HepG2 (cell line): ENCODE data around the gene FAM83D. TPM values are rescaled to one million over a fixed set of nuclear protein-coding genes. Genes with fewer than 3 reads are reported as not detected.
A peak's percentile ranks its signal among the peaks of the same experiment; 100 is the strongest.

ENCODE experiments used
- ATAC-seq: fragments of 200-7000 bp; cut with Tn5 transposase; 3 replicates; pipeline ENCODE4 v1.9.1; 2020; ENCODE audit warnings: mild to moderate bottlenecking, moderate library complexity
- BruUV-seq: library from RNA; stranded (reverse); fragments of 400-500 nt; replicated peaks from 2 replicates; lab custom pipeline; 2021; lab: Mats Ljungman, UMichigan
- CTCF ChIA-PET: fragments of 300-600 bp; formaldehyde crosslinking; extraction: SDS; loops from one replicate; lab custom pipeline; 2021; ENCODE audit warnings: low total read pairs, inconsistent platforms, low intra/inter-chr PET ratio; lab: Yijun Ruan, JAX
- POLR2A ChIA-PET: fragments of 350-600 bp; sonication (Branson Sonifier 250); formaldehyde crosslinking; loops from one replicate; lab custom pipeline; 2020; ENCODE audit warnings: antibody characterized with exemption, inconsistent platforms; lab: Yijun Ruan, JAX
- DNase-seq: peaks from one replicate; pipeline ENCODE4 v3.0.0-alpha.2; 2015; ENCODE audit warnings: low spot score
- FAIRE-seq: peaks from 3 replicates; lab custom pipeline; 2011; peaks lifted over from hg19 to GRCh38; lab: Jason Lieb, UNC
- H2AFZ ChIP-seq: one replicate; pipeline ENCODE4 v1.6.1; 2011; ENCODE audit warnings: low read length, inconsistent platforms
- H3K27ac ChIP-seq: fragments of 300-600 bp; 3 replicates; pipeline ENCODE4 v1.8.0; 2011; ENCODE audit warnings: mixed run types, mild to moderate bottlenecking, mixed read lengths, low read length, inconsistent platforms; ENCODE audit not compliant: insufficient read depth; ENCODE audit errors: extremely low read length
- H3K27me3 ChIP-seq, 2 experiments: fragments of 200-600 bp in 1 of 2; 2 replicates in 1 of 2; 3 replicates in 1 of 2; pipeline versions ENCODE4 v1.6.0 to v1.8.0; 2011; ENCODE audit warnings: low read length in 2 of 2, mild to moderate bottlenecking in 2 of 2, moderate library complexity in 2 of 2, inconsistent platforms in 1 of 2; ENCODE audit not compliant: insufficient read depth in 2 of 2, control insufficient read depth in 1 of 2
- H3K36me3 ChIP-seq, 2 experiments: fragments of 200-600 bp in 1 of 2; replicated peaks in 1 of 2; 2 replicates in 1 of 2; 3 replicates in 1 of 2; pipeline versions ENCODE4 v1.5.1 to v1.8.0; 2011; ENCODE audit warnings: low read length in 2 of 2, inconsistent platforms in 1 of 2; ENCODE audit not compliant: insufficient read depth in 2 of 2, control insufficient read depth in 1 of 2
- H3K4me1 ChIP-seq: 2 replicates; pipeline ENCODE4 v1.5.1; 2012; ENCODE audit warnings: low read length, inconsistent platforms; ENCODE audit not compliant: insufficient read depth
- H3K4me2 ChIP-seq: 2 replicates; pipeline ENCODE4 v1.6.0; 2011; ENCODE audit warnings: low read depth, low read length, inconsistent platforms
- H3K4me3 ChIP-seq, 3 experiments: fragments of 200-600 bp in 1 of 3; sonication (generic), shearing (Covaris generic) in 1 of 3; replicated peaks in 1 of 3; 2 replicates each; pipeline ENCODE4 v1.5.1; 2011 to 2016; ENCODE audit warnings: low read length in 3 of 3, inconsistent platforms in 2 of 3, low read depth in 2 of 3, mild to moderate bottlenecking in 2 of 3, control low read depth in 1 of 3, mixed read lengths in 1 of 3; ENCODE audit not compliant: insufficient read depth in 1 of 3
- H3K79me2 ChIP-seq: one replicate; pipeline ENCODE4 v1.6.1; 2011; ENCODE audit warnings: low read length, inconsistent platforms; ENCODE audit not compliant: insufficient read depth
- H3K9ac ChIP-seq: 2 replicates; pipeline ENCODE4 v1.6.0; 2011; ENCODE audit warnings: mild to moderate bottlenecking, low read depth, low read length, inconsistent platforms; ENCODE audit not compliant: insufficient read depth
- H3K9me3 ChIP-seq: 2 replicates; pipeline ENCODE4 v1.5.1; 2012; ENCODE audit warnings: mild to moderate bottlenecking, low read length
- H4K20me1 ChIP-seq: 2 replicates; pipeline ENCODE4 v1.6.0; 2011; ENCODE audit warnings: inconsistent platforms, mild to moderate bottlenecking, low read length, moderate library complexity; ENCODE audit not compliant: insufficient read depth
- ASH2L ChIP-seq: fragments of 300-600, 200-600 bp; sonication (generic); IDR thresholded peaks from 2 replicates; pipeline ENCODE4 v1.7.0; 2017; ENCODE audit warnings: low read depth, mild to moderate bottlenecking, moderate library complexity, mixed read lengths, low read length; ENCODE audit not compliant: insufficient read length
- FOXA3 ChIP-seq: IDR thresholded peaks from 2 replicates; pipeline ENCODE4 v1.6.1; 2016; ENCODE audit warnings: missing genetic modification reagents, missing compliant biosample characterization
- HDAC6 ChIP-seq: fragments of 200-600 bp; sonication (generic); IDR thresholded peaks from 2 replicates; pipeline ENCODE4 v1.7.0; 2017; ENCODE audit warnings: mild to moderate bottlenecking, antibody characterized with exemption, low read length, low read depth
- IKZF1 ChIP-seq: fragments of 450-650 bp; IDR thresholded peaks from 2 replicates; pipeline ENCODE4 v1.7.1; 2016
- PLRG1 ChIP-seq: fragments of 450-650 bp; conservative IDR thresholded peaks from 2 replicates; pipeline ENCODE4 v1.6.1; 2016
- TBX2 ChIP-seq: sonication (generic); formaldehyde crosslinking; IDR thresholded peaks from 2 replicates; pipeline ENCODE4 v1.5.0; 2020; ENCODE audit warnings: missing genetic modification reagents, mild to moderate bottlenecking, borderline replicate concordance
- ZNF138 ChIP-seq: sonication (generic); formaldehyde crosslinking; IDR thresholded peaks from 2 replicates; pipeline ENCODE4 v1.5.0; 2020; ENCODE audit warnings: mild to moderate bottlenecking, low read depth, missing genetic modification reagents
- ZNF225 ChIP-seq: sonication (generic); formaldehyde crosslinking; IDR thresholded peaks from 2 replicates; pipeline ENCODE4 v1.4.0; 2020; ENCODE audit warnings: mild to moderate bottlenecking, missing genetic modification reagents
- whole genome bisulfite sequencing: methylation state at CpG from one replicate; pipeline ENCODE4 v1.1.6; 2017; ENCODE audit warnings: low lambda C conversion rate; 5-methylcytosine and 5-hydroxymethylcytosine counted together
- in situ Hi-C: cut with HindIII; loops from 2 replicates; pipeline ENCODE4 v1.10.0; 2017; ENCODE audit warnings: low pct_unique_long_range_greater_than_20kb; ENCODE audit not compliant: extremely low pct_ligation_motif_present
- intact Hi-C: fragments of 100-400 bp; cut with micrococcal nuclease; formaldehyde crosslinking; loops from one replicate; pipeline ENCODE4 v1.10.0; 2022; ENCODE audit not compliant: unreplicated experiment
- polyA plus RNA-seq, 8 experiments: library from polyadenylated mRNA; depleted of rRNA in 3 of 8; stranded (reverse) in 7 of 8; unstranded in 1 of 8; fragments of >200 nt; fragmentation: Illumina TruSeq in 4 of 8; extraction: Trizol in 4 of 8; gene quantifications; 2 replicates each; pipeline versions ENCODE4 v1.2.1 to v1.2.3, GENCODE V29; 2011 to 2016; ENCODE audit warnings: low read depth in 4 of 8, missing spikeins in 1 of 8, mixed read lengths in 1 of 8; ENCODE audit not compliant: insufficient read depth in 1 of 8
- total RNA-seq, 5 experiments: library from RNA; depleted of rRNA; stranded (reverse); fragments of >200 nt; fragmentation: Illumina TruSeq; extraction: Trizol; gene quantifications; 2 replicates each; pipeline ENCODE4 v1.2.3, GENCODE V29; 2016; ENCODE audit warnings: low read depth in 1 of 5
- TF ChIP-seq, protein P1 (sequence below): sonication (generic); formaldehyde crosslinking; IDR thresholded peaks from 2 replicates; pipeline ENCODE4 v1.4.0; 2020; ENCODE audit warnings: missing genetic modification reagents
- TF ChIP-seq, protein P2 (sequence below), 2 experiments: IDR thresholded peaks; 2 replicates each; pipeline ENCODE4 v1.6.1; 2011 to 2012; ENCODE audit warnings: low read length in 2 of 2, borderline replicate concordance in 1 of 2, low read depth in 1 of 2, mild to moderate bottlenecking in 1 of 2, moderate library complexity in 1 of 2
- TF ChIP-seq, protein P3 (sequence below): IDR thresholded peaks from 2 replicates; pipeline ENCODE4 v1.6.1; 2016; ENCODE audit warnings: missing compliant biosample characterization, missing genetic modification reagents, borderline replicate concordance

FAM83D gene
- total and polyA plus RNA-seq, 2 of the 13 experiments (the other 11 are each of a cell fraction or from before 2014, with no cell fraction given) = 51.4 to 64.0 TPM

DNA sequence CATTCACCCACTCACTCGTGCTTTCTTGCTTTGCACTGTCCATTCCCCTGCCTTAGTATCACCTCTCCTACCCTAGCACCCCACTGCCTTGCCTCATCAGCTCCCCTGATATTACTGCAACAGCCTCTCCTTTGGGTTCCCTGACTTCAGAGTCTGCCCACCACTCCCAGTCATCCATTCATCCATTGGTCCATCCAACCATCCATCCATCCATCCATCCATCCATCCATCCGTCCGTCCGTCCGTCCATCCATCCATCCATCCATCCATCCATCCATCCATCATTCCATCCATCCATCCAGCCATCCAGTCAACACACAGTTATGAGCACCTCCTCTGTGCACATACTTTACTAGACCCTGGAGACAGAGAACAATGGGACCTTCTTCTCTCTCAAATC is 22.9 kb upstream of the FAM83D start:
- Histone ChIP-seq H3K27ac (no peak overlapping the region), H3K9ac (no peak overlapping the region), H3K79me2 (no peaks in the 10 kb centered on the region), H3K9me3 (peaks cover 5% of the 10 kb centered on the region; the same call in 1 of the 2 replicates), H3K4me1 (peaks cover 9% of the 10 kb centered on the region), H2AFZ (no peak overlapping the region), H3K4me3 (no peak overlapping the region), H3K4me2 (no peak overlapping the region), H3K36me3 (no peaks in the 10 kb centered on the region), H3K27me3 (no peaks in the 10 kb centered on the region; a peak in 3 of 5 replicates), H4K20me1 (no peaks in the 10 kb centered on the region)
- DNase-seq (no peak), FAIRE-seq (no peak), ATAC-seq (no peak)
- BruUV-seq = no TSS peak
- TF ChIP-seq ZNF225 (CRISPR knock-in tag) (no peak), IKZF1 (0 out of 2 replicates have a peak, but pooled peaks have one; percentile 54)
- ChIA-PET CTCF (no interaction called here), POLR2A (no interaction called here)
- intact Hi-C loops = no loop called here
- WGBS = 40% methylated on average over 5 of the region's 5 CpGs
- in situ Hi-C loops = no loop called here

DNA sequence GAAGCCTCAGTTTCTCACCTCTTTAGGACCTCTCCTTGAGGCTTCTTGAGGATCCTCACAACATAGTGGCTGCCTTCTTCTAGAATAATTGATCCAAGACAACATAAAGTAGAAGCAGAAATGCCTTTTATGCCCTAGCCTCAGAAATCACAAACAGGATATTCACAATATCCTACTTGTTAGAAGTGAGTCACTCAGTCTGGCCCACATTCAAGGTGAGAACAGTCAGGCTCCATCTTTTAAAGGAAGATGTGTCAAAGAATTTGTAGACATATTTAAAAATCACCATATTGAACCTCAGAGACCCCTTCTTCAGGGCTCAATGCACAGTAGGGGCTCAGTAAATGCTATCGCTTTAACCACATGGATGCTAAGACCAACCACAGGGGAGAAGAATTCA is 20.8 kb upstream of the FAM83D start:
- in situ Hi-C loops = no loop called here
- Histone ChIP-seq H3K27ac (no peak overlapping the region), H3K9ac (no peak overlapping the region), H4K20me1 (no peaks in the 10 kb centered on the region), H3K4me2 (no peak overlapping the region), H3K4me1 (peaks cover 18% of the 10 kb centered on the region), H3K36me3 (no peaks in the 10 kb centered on the region), H3K79me2 (no peaks in the 10 kb centered on the region), H3K9me3 (peaks cover 5% of the 10 kb centered on the region; the same call in 1 of the 2 replicates), H3K27me3 (no peaks in the 10 kb centered on the region; a peak in 3 of 5 replicates), H2AFZ (no peak overlapping the region), H3K4me3 (no peak overlapping the region)
- POLR2A ChIA-PET = interaction anchor here (0.8 kb wide), 1 partner anchor 21 kb away, joined by 3 read pairs; the partner anchor contains the start of gene FAM83D
- intact Hi-C loops = no loop called here
- DNase-seq (no peak), FAIRE-seq (no peak), ATAC-seq (no peak)
- CTCF ChIA-PET = no interaction called here
- no TSS peak for BruUV-seq
- 57% methylated on average over 1 of the region's 1 CpG for WGBS
- TF ChIP-seq TBX2 (CRISPR knock-in tag) (no peak), FOXA3 (no peak), ZNF138 (CRISPR knock-in tag) (no peak), HDAC6 (no peak), ASH2L (no peak), PLRG1 (no peak)
- TF ChIP-seq, protein P1, sequence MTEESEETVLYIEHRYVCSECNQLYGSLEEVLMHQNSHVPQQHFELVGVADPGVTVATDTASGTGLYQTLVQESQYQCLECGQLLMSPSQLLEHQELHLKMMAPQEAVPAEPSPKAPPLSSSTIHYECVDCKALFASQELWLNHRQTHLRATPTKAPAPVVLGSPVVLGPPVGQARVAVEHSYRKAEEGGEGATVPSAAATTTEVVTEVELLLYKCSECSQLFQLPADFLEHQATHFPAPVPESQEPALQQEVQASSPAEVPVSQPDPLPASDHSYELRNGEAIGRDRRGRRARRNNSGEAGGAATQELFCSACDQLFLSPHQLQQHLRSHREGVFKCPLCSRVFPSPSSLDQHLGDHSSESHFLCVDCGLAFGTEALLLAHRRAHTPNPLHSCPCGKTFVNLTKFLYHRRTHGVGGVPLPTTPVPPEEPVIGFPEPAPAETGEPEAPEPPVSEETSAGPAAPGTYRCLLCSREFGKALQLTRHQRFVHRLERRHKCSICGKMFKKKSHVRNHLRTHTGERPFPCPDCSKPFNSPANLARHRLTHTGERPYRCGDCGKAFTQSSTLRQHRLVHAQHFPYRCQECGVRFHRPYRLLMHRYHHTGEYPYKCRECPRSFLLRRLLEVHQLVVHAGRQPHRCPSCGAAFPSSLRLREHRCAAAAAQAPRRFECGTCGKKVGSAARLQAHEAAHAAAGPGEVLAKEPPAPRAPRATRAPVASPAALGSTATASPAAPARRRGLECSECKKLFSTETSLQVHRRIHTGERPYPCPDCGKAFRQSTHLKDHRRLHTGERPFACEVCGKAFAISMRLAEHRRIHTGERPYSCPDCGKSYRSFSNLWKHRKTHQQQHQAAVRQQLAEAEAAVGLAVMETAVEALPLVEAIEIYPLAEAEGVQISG = no peak
- TF ChIP-seq, protein P2, sequence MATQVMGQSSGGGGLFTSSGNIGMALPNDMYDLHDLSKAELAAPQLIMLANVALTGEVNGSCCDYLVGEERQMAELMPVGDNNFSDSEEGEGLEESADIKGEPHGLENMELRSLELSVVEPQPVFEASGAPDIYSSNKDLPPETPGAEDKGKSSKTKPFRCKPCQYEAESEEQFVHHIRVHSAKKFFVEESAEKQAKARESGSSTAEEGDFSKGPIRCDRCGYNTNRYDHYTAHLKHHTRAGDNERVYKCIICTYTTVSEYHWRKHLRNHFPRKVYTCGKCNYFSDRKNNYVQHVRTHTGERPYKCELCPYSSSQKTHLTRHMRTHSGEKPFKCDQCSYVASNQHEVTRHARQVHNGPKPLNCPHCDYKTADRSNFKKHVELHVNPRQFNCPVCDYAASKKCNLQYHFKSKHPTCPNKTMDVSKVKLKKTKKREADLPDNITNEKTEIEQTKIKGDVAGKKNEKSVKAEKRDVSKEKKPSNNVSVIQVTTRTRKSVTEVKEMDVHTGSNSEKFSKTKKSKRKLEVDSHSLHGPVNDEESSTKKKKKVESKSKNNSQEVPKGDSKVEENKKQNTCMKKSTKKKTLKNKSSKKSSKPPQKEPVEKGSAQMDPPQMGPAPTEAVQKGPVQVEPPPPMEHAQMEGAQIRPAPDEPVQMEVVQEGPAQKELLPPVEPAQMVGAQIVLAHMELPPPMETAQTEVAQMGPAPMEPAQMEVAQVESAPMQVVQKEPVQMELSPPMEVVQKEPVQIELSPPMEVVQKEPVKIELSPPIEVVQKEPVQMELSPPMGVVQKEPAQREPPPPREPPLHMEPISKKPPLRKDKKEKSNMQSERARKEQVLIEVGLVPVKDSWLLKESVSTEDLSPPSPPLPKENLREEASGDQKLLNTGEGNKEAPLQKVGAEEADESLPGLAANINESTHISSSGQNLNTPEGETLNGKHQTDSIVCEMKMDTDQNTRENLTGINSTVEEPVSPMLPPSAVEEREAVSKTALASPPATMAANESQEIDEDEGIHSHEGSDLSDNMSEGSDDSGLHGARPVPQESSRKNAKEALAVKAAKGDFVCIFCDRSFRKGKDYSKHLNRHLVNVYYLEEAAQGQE (IDR thresholded peaks at IDR 0.05; ENCODE audit: borderline replicate concordance in 1 of 2, low read depth in 1 of 2, low read length in 2 of 2) = no peak
- TF ChIP-seq, protein P3, sequence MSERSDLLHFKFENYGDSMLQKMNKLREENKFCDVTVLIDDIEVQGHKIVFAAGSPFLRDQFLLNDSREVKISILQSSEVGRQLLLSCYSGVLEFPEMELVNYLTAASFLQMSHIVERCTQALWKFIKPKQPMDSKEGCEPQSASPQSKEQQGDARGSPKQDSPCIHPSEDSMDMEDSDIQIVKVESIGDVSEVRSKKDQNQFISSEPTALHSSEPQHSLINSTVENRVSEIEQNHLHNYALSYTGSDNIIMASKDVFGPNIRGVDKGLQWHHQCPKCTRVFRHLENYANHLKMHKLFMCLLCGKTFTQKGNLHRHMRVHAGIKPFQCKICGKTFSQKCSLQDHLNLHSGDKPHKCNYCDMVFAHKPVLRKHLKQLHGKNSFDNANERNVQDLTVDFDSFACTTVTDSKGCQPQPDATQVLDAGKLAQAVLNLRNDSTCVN = no peak
